Karpas-422 (cell line): Measurements from ENCODE around the gene NTSR2. TPM values are rescaled to one million over a fixed set of nuclear protein-coding genes. Genes with fewer than 3 reads are reported as not detected.

Source experiments
- DNase-seq: peaks from one replicate; pipeline ENCODE4 v3.0.0-alpha.2; 2015
- H2AFZ ChIP-seq: fragments of 200-600 bp; sonication (generic); 2 replicates; pipeline ENCODE4 v1.6.1; 2014; ENCODE audit warnings: antibody characterized with exemption, low read length, mixed read lengths
- H3K27ac ChIP-seq: fragments of 200-600 bp; sonication (generic); 2 replicates; pipeline ENCODE4 v1.5.1; 2014; ENCODE audit warnings: mild to moderate bottlenecking, low read length, moderate library complexity
- H3K27me3 ChIP-seq: fragments of 200-600 bp; sonication (generic); 2 replicates; pipeline ENCODE4 v1.6.1; 2014; ENCODE audit warnings: low read length, mixed read lengths
- H3K36me3 ChIP-seq: fragments of 200-600 bp; sonication (generic); 2 replicates; pipeline ENCODE4 v1.6.1; 2014; ENCODE audit warnings: low read length, mixed read lengths; ENCODE audit not compliant: insufficient read depth
- H3K4me1 ChIP-seq: fragments of 200-600 bp; sonication (generic); 2 replicates; pipeline ENCODE4 v1.6.1; 2014; ENCODE audit warnings: mild to moderate bottlenecking, low read length, mixed read lengths
- H3K4me2 ChIP-seq: fragments of 200-600 bp; sonication (generic); 2 replicates; pipeline ENCODE4 v1.6.1; 2014; ENCODE audit warnings: low read length, low read depth, mild to moderate bottlenecking; ENCODE audit not compliant: poor library complexity, severe bottlenecking
- H3K4me3 ChIP-seq: fragments of 200-600 bp; sonication (generic); 2 replicates; pipeline ENCODE4 v1.5.1; 2014; ENCODE audit warnings: mild to moderate bottlenecking, antibody characterized with exemption, low read length, mixed read lengths
- H3K79me2 ChIP-seq: fragments of 200-600 bp; sonication (generic); 2 replicates; pipeline ENCODE4 v1.6.1; 2014; ENCODE audit warnings: mild to moderate bottlenecking, low read length, mixed read lengths
- H3K9ac ChIP-seq: fragments of 200-600 bp; sonication (generic); 2 replicates; pipeline ENCODE4 v1.6.0; 2014; ENCODE audit warnings: low read length
- H3K9me2 ChIP-seq: fragments of 200-600 bp; sonication (generic), shearing (Covaris generic); replicated peaks from 2 replicates; pipeline ENCODE4 v1.6.0; 2014; ENCODE audit warnings: mild to moderate bottlenecking, low read length, moderate library complexity; ENCODE audit not compliant: insufficient read depth
- H3K9me3 ChIP-seq: fragments of 300-700, 200-600 bp; sonication (generic); 2 replicates; pipeline ENCODE4 v1.6.1; 2014; ENCODE audit warnings: low read length, mixed read lengths
- H4K20me1 ChIP-seq: fragments of 200-600 bp; sonication (generic); 2 replicates; pipeline ENCODE4 v1.6.1; 2014; ENCODE audit warnings: mild to moderate bottlenecking, antibody characterized with exemption, low read length, low read depth; ENCODE audit not compliant: insufficient read depth
- total RNA-seq: library from RNA; depleted of rRNA; stranded (reverse); fragments of >200 nt; shearing (Covaris generic); gene quantifications from 2 replicates; pipeline ENCODE4 v1.2.3, GENCODE V29; 2014; ENCODE audit warnings: low replicate concordance

The NTSR2 gene
- total RNA-seq, 1 experiment from 2014 or later: not detected

GRCh38 chr2:11629851-11630250 is 40.1 kb downstream of the NTSR2 start:
- Histone ChIP-seq H3K4me3 (no peak overlapping the region), H3K4me2 (no peak overlapping the region), H3K27ac (no peak overlapping the region), H3K79me2 (no peaks in the 10 kb centered on the region), H2AFZ (no peak overlapping the region), H3K9me2 (no peaks in the 10 kb centered on the region), H3K9ac (no peak overlapping the region), H3K4me1 (no peaks in the 10 kb centered on the region), H3K9me3 (no peaks in the 10 kb centered on the region), H4K20me1 (no peaks in the 10 kb centered on the region), H3K27me3 (no peaks in the 10 kb centered on the region), H3K36me3 (peaks cover 4% of the 10 kb centered on the region; the same call in 1 of the 2 replicates)
- no peak for DNase-seq

- Histone ChIP-seq H3K9ac (no peak overlapping the region), H3K4me1 (no peaks in the 10 kb centered on the region), H4K20me1 (no peaks in the 10 kb centered on the region), H3K9me2 (no peaks in the 10 kb centered on the region), H3K4me3 (no peak overlapping the region), H2AFZ (no peak overlapping the region), H3K9me3 (no peaks in the 10 kb centered on the region), H3K27me3 (no peaks in the 10 kb centered on the region), H3K36me3 (peaks cover 4% of the 10 kb centered on the region; the same call in 1 of the 2 replicates), H3K27ac (no peak overlapping the region), H3K4me2 (no peak overlapping the region), H3K79me2 (no peaks in the 10 kb centered on the region)
- DNase-seq: no peak
Measured at GRCh38 chr2:11629215-11629614, 40.8 kb downstream of the NTSR2 start.

GRCh38 chr2:11628675-11629074 is 41.3 kb downstream of the NTSR2 start:
- no peak for DNase-seq
- no peak overlapping the region for H2AFZ ChIP-seq
- peaks cover 4% of the 10 kb centered on the region; the same call in 1 of the 2 replicates for H3K36me3 ChIP-seq
- H3K4me3 ChIP-seq: no peak overlapping the region
- H3K9me3 ChIP-seq: no peaks in the 10 kb centered on the region
- H3K79me2 ChIP-seq: no peaks in the 10 kb centered on the region
- no peaks in the 10 kb centered on the region for H4K20me1 ChIP-seq
- H3K9ac ChIP-seq: no peak overlapping the region
- H3K4me1 ChIP-seq: no peaks in the 10 kb centered on the region
- no peak overlapping the region for H3K27ac ChIP-seq
- H3K4me2 ChIP-seq: no peak overlapping the region
- no peaks in the 10 kb centered on the region for H3K27me3 ChIP-seq
- no peaks in the 10 kb centered on the region for H3K9me2 ChIP-seq

- DNase-seq: no peak
- no peak overlapping the region for H2AFZ ChIP-seq
- H3K79me2 ChIP-seq: no peaks in the 10 kb centered on the region
- H3K4me3 ChIP-seq: no peak overlapping the region
- H3K9ac ChIP-seq: no peak overlapping the region
- H3K4me2 ChIP-seq: no peak overlapping the region
- H4K20me1 ChIP-seq: no peaks in the 10 kb centered on the region
- no peak overlapping the region for H3K27ac ChIP-seq
- no peaks in the 10 kb centered on the region for H3K9me2 ChIP-seq
- peaks cover 4% of the 10 kb centered on the region; the same call in 1 of the 2 replicates for H3K36me3 ChIP-seq
- H3K27me3 ChIP-seq: no peaks in the 10 kb centered on the region
- H3K9me3 ChIP-seq: no peaks in the 10 kb centered on the region
- H3K4me1 ChIP-seq: no peaks in the 10 kb centered on the region
Measured at GRCh38 chr2:11625671-11626070, 44.3 kb downstream of the NTSR2 start.

- H2AFZ ChIP-seq: no peak overlapping the region
- H3K9ac ChIP-seq: no peak overlapping the region
- DNase-seq: no peak
- H3K27ac ChIP-seq: no peak overlapping the region
- H3K9me3 ChIP-seq: no peaks in the 10 kb centered on the region
- H3K4me2 ChIP-seq: no peak overlapping the region
- no peaks in the 10 kb centered on the region for H3K79me2 ChIP-seq
- peaks cover 4% of the 10 kb centered on the region; the same call in 1 of the 2 replicates for H3K36me3 ChIP-seq
- H3K9me2 ChIP-seq: no peaks in the 10 kb centered on the region
- H4K20me1 ChIP-seq: no peaks in the 10 kb centered on the region
- no peaks in the 10 kb centered on the region for H3K27me3 ChIP-seq
- no peak overlapping the region for H3K4me3 ChIP-seq
- H3K4me1 ChIP-seq: no peaks in the 10 kb centered on the region
Measured at GRCh38 chr2:11624893-11625292, 45.1 kb downstream of the NTSR2 start.

- H3K79me2 ChIP-seq: no peaks in the 10 kb centered on the region
- no peak overlapping the region for H3K4me2 ChIP-seq
- H3K36me3 ChIP-seq: peaks cover 4% of the 10 kb centered on the region; the same call in 1 of the 2 replicates
- H3K27me3 ChIP-seq: no peaks in the 10 kb centered on the region
- no peaks in the 10 kb centered on the region for H3K4me1 ChIP-seq
- no peaks in the 10 kb centered on the region for H3K9me2 ChIP-seq
- no peak overlapping the region for H2AFZ ChIP-seq
- H3K27ac ChIP-seq: no peak overlapping the region
- no peaks in the 10 kb centered on the region for H4K20me1 ChIP-seq
- DNase-seq: no peak
- no peaks in the 10 kb centered on the region for H3K9me3 ChIP-seq
- H3K4me3 ChIP-seq: no peak overlapping the region
- no peak overlapping the region for H3K9ac ChIP-seq
Measured at GRCh38 chr2:11622611-11623010, 47.4 kb downstream of the NTSR2 start.

GRCh38 chr2:11621410-11621809 is 48.6 kb downstream of the NTSR2 start:
- no peaks in the 10 kb centered on the region for H3K79me2 ChIP-seq
- H3K9me2 ChIP-seq: no peaks in the 10 kb centered on the region
- no peaks in the 10 kb centered on the region for H3K9me3 ChIP-seq
- no peaks in the 10 kb centered on the region for H3K36me3 ChIP-seq
- no peak overlapping the region for H3K4me2 ChIP-seq
- H3K4me1 ChIP-seq: no peaks in the 10 kb centered on the region
- no peak overlapping the region for H2AFZ ChIP-seq
- H3K27me3 ChIP-seq: no peaks in the 10 kb centered on the region
- H3K27ac ChIP-seq: no peak overlapping the region
- DNase-seq: no peak
- no peak overlapping the region for H3K9ac ChIP-seq
- H4K20me1 ChIP-seq: no peaks in the 10 kb centered on the region
- no peak overlapping the region for H3K4me3 ChIP-seq

GRCh38 chr2:11618708-11619062 is 51.3 kb downstream of the NTSR2 start:
- Histone ChIP-seq H4K20me1 (no peaks in the 10 kb centered on the region), H3K9me2 (no peaks in the 10 kb centered on the region), H3K79me2 (no peaks in the 10 kb centered on the region), H3K9me3 (no peaks in the 10 kb centered on the region), H3K36me3 (no peaks in the 10 kb centered on the region), H3K4me2 (no peak overlapping the region), H3K27me3 (no peaks in the 10 kb centered on the region), H2AFZ (no peak overlapping the region), H3K27ac (no peak overlapping the region), H3K4me3 (no peak overlapping the region), H3K9ac (no peak overlapping the region), H3K4me1 (no peaks in the 10 kb centered on the region)
- DNase-seq: no peak
